ENCODE results near the gene HOXD8.

The HOXD8 gene

DNA sequence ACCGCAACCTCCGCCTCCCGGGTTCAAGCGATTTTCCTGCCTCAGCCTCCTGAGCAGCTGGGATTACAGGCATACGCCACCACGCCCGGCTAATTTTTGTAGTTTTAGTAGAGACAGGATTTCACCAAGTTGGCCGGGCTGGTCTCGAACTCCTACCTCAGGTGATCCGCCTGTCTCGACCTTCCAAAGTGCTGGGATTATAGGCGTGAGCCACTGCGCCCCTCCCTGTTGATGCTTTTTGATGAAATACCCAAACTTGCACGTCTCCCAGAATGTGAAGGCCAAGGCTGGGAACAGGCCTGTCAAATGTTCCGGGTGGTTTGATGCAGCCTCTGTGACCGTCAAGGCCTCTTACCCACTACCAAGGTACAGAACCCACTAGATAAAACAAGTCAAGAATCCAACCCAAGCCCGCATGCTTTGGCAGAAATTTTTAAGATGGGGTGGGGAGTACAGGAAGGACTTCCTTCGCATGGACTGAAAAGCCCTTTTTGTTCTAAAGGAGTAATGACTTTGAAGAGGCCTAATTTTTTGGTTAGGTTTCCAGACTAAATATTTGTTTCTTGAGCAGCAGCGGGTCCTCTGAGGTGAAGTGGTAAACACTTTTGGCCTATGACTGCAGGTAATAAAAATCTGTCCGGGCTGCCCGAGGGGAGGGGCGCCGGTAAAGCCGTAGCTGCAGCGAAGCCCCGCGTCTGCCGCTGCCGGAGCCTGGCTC, 42.0 kb upstream of the HOXD8 start:
- H3K36me3 ChIP-seq (ENCODE audit: insufficient read depth, low read length), result no peaks in the 10 kb centered on the region
- no peaks in the 10 kb centered on the region for H3K9me3 ChIP-seq (ENCODE audit: control insufficient read depth, insufficient read depth, low read length)
- H3K9ac ChIP-seq (ENCODE audit: low read depth, low read length), result peak overlapping the region; percentile 43; the same call in 1 of the 2 replicates
- no peaks in the 10 kb centered on the region for H3K4me1 ChIP-seq (ENCODE audit: insufficient read depth, low read length)

- Histone ChIP-seq H3K9me3 (ENCODE audit: control insufficient read depth, insufficient read depth, low read length) (0 out of 2 replicates have a peak, but pooled peaks cover under 1% of the 10 kb centered on the region), H3K9ac (ENCODE audit: low read depth, low read length) (peak overlapping the region; percentile 43; the same call in 1 of the 2 replicates), H3K36me3 (ENCODE audit: insufficient read depth, low read length) (no peaks in the 10 kb centered on the region), H3K4me1 (ENCODE audit: insufficient read depth, low read length) (no peaks in the 10 kb centered on the region)
These were observed 41.2 kb upstream of the HOXD8 start for GRCh38 chr2:176088048-176088936.

DNA sequence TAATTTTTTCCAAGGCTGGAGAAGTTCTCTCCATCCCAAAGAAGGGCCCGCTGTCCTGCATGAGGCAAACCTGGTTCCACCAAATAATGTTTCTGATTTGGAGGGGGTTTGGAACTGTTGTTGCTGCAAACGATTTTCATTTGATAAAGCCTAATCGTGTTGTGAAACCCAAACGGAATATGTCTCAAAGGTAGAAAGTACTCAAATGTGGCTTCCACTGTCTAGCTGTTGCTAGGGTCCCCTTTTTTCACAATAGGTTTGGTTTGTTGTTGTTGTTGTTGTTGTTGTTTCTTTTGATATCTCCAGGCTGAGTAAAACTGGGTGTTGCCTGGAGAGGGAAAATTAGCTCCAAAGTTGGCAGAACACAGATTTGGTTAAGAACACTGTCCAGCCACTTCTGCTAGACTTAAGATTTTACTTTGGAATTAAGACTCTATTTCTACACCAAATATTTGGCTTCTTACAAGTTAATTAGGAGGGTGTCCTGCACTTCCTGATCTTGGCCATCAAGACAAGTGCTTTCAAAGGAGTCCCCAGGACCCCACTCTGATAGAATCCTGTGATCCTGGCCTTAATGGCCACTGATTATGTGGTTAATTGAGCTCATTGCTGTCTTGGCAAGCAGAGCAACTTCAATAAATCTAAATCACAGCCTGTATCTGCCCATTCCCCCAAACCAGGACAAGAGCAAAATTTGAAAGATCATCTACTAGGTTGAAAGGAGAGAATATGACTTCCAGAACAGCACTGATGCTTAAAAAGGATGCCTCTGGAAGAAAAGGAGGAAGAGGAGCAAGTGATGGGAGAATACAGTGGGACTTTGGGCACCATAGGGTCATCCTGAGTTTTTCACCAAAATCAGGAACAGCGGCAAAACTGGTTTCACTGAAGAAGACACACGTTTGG, 40.3 kb upstream of the HOXD8 start:
- Histone ChIP-seq H3K4me1 (ENCODE audit: insufficient read depth, low read length) (no peaks in the 10 kb centered on the region), H3K36me3 (ENCODE audit: insufficient read depth, low read length) (no peaks in the 10 kb centered on the region), H3K9me3 (ENCODE audit: control insufficient read depth, insufficient read depth, low read length) (0 out of 2 replicates have a peak, but pooled peaks cover 4% of the 10 kb centered on the region), H3K9ac (ENCODE audit: low read depth, low read length) (no peak overlapping the region)

- H3K9me3 ChIP-seq (ENCODE audit: control insufficient read depth, insufficient read depth, low read length), result 0 out of 2 replicates have a peak, but pooled peaks cover 4% of the 10 kb centered on the region
- H3K4me1 ChIP-seq (ENCODE audit: insufficient read depth, low read length), result no peaks in the 10 kb centered on the region
- no peaks in the 10 kb centered on the region for H3K36me3 ChIP-seq (ENCODE audit: insufficient read depth, low read length)
- no peak overlapping the region for H3K9ac ChIP-seq (ENCODE audit: low read depth, low read length)
These were observed 39.6 kb upstream of the HOXD8 start for GRCh38 chr2:176089843-176090395.

DNA sequence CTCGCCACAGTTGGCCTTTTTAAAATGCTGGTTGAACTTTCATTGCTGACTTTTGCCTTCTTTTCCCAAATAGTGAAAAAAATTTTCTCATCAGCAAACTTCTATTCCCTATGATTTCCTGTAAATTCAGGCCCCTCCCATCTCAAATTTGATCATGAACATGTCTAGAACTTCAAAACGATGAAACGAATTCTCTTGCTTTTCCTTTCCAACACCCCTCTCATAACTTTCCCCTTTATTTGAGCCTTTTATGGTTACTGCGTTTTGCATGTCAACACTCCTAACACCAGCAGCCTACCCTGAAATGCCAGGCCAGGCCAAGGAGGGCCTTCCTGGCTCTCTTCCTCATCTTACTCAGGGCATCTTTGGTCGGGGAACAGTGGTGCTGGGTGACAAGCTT, 38.6 kb upstream of the HOXD8 start:
- Histone ChIP-seq H3K9ac (ENCODE audit: low read depth, low read length) (no peak overlapping the region), H3K4me1 (ENCODE audit: insufficient read depth, low read length) (no peaks in the 10 kb centered on the region), H3K9me3 (ENCODE audit: control insufficient read depth, insufficient read depth, low read length) (0 out of 2 replicates have a peak, but pooled peaks cover 4% of the 10 kb centered on the region), H3K36me3 (ENCODE audit: insufficient read depth, low read length) (no peaks in the 10 kb centered on the region)

DNA sequence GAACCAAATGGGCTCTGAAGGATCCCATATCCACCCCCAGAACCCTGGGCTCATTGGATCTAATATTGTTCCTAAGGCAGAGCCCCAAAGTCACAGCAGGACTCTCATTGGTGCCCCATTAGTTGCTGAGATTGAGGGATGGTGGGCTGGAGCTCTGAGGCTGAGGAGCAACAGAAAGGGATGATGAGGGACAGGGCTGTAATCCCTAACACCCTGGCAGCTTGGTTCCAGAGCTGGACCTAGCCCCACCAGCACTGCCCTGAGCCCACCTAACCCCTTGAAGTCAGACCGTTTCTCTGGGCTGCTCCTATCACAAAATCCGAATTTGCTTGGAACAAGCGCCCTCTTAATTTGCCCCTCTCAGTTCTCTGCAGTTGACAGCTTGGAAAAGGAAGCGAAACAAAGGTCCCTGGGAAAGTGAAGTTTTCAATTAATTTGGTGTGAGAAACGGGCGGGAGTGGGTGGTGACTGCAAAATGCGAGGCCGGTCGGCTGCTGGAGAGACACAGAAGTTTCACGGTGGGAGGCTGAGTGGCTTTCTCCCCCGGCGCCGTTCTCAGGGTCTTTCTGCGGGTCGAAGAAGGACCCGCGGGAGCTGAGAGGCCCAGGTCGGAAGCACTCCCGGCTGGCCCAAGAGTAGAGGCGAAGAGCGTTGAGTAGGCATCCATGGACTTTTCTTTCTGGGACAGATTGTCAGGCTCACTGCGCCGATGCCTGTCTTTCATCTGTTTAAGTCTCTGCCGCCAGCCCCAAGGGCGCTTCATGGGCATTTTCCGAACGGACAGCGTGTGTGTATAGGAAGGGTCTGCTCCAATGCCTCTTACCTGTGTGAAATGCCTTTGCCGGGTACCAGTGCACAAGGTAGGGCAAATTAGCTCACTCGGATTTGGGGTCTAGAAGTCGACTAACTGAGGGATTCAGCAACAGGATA, 37.9 kb upstream of the HOXD8 start:
- Histone ChIP-seq H3K4me1 (ENCODE audit: insufficient read depth, low read length) (peaks cover 5% of the 10 kb centered on the region; the same call in 1 of the 2 replicates), H3K9me3 (ENCODE audit: control insufficient read depth, insufficient read depth, low read length) (0 out of 2 replicates have a peak, but pooled peaks cover 4% of the 10 kb centered on the region)

GRCh38 chr2:176092270-176093144, 37.0 kb upstream of the HOXD8 start, which contains the start of gene HOXD13:
HOXD13 (plus strand) TSS chr2:176092721; CDS start chr2:176092891, 170 bp downstream.
- no peaks in the 10 kb centered on the region for H3K36me3 ChIP-seq (ENCODE audit: insufficient read depth, low read length)
- H3K9me3 ChIP-seq (ENCODE audit: control insufficient read depth, insufficient read depth, low read length), result 0 out of 2 replicates have a peak, but pooled peaks cover 4% of the 10 kb centered on the region
- peak within 1 kb of the TSS; percentile 41; the same call in 1 of the 2 replicates for H3K9ac ChIP-seq (ENCODE audit: low read depth, low read length)
- peaks cover 5% of the 10 kb centered on the region; the same call in 1 of the 2 replicates for H3K4me1 ChIP-seq (ENCODE audit: insufficient read depth, low read length)

More for the DNA sequence above, 37.9 kb upstream of the HOXD8 start:
- no peaks in the 10 kb centered on the region for H3K36me3 ChIP-seq (ENCODE audit: insufficient read depth, low read length)
- H3K9ac ChIP-seq (ENCODE audit: low read depth, low read length), result no peak overlapping the region

DNA sequence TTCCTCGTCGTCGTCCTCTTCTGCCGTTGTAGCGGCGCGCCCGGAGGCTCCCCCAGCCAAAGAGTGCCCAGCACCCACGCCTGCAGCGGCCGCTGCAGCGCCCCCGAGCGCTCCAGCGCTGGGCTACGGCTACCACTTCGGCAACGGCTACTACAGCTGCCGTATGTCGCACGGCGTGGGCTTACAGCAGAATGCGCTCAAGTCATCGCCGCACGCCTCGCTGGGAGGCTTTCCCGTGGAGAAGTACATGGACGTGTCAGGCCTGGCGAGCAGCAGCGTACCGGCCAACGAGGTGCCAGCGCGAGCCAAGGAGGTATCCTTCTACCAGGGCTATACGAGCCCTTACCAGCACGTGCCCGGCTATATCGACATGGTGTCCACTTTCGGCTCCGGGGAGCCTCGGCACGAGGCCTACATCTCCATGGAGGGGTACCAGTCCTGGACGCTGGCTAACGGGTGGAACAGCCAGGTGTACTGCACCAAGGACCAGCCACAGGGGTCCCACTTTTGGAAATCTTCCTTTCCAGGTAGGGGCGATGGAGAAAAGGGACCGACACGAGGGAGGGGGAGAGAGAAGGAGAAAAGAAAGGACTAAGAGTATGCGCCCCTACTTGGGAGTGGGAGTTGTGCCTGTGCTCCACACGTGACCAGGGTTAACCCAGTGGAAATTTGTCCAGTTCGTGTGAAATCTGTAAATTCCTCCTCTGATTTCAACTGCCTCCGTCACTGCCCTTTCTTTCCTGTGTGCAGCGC, 36.2 kb upstream of the HOXD8 start:
- Histone ChIP-seq H3K9ac (ENCODE audit: low read depth, low read length) (peak overlapping the region; percentile 36; the same call in 1 of the 2 replicates), H3K36me3 (ENCODE audit: insufficient read depth, low read length) (no peaks in the 10 kb centered on the region), H3K9me3 (ENCODE audit: control insufficient read depth, insufficient read depth, low read length) (0 out of 2 replicates have a peak, but pooled peaks cover 4% of the 10 kb centered on the region), H3K4me1 (ENCODE audit: insufficient read depth, low read length) (peaks cover 9% of the 10 kb centered on the region)

DNA sequence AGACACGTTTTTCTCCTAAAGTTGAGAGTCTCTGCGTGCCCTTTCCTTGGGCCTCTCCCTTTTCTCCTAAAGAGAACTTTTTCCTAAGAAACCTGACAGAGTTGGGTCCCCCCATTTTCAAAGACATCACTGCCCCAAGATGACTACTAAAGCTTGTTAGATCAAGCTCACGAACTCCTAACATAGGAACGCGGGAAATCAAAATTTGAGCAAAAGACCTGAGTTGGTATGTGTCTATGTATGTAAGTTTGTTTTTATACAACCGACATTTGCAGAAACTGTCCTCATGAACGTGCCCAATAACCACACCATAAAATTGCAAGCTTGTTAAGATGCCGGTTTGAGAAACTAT, 35.6 kb upstream of the HOXD8 start:
- Histone ChIP-seq H3K9me3 (ENCODE audit: control insufficient read depth, insufficient read depth, low read length) (0 out of 2 replicates have a peak, but pooled peaks cover 4% of the 10 kb centered on the region), H3K9ac (ENCODE audit: low read depth, low read length) (no peak overlapping the region)

DNA sequence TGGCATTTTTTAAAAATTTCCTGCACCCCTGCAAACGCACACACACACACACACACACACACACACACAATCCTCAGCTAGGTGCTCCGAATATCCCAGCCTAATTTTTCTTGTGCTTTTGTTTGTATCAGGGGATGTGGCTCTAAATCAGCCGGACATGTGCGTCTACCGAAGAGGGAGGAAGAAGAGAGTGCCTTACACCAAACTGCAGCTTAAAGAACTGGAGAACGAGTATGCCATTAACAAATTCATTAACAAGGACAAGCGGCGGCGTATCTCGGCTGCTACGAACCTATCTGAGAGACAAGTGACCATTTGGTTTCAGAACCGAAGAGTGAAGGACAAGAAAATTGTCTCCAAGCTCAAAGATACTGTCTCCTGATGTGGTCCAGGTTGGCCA, 35.2 kb upstream of the HOXD8 start:
- Histone ChIP-seq H3K9me3 (ENCODE audit: control insufficient read depth, insufficient read depth, low read length) (0 out of 2 replicates have a peak, but pooled peaks cover 4% of the 10 kb centered on the region), H3K36me3 (ENCODE audit: insufficient read depth, low read length) (no peaks in the 10 kb centered on the region), H3K9ac (ENCODE audit: low read depth, low read length) (no peak overlapping the region), H3K4me1 (ENCODE audit: insufficient read depth, low read length) (peaks cover 9% of the 10 kb centered on the region)

More for the DNA sequence above, 35.6 kb upstream of the HOXD8 start:
- Histone ChIP-seq H3K36me3 (ENCODE audit: insufficient read depth, low read length) (no peaks in the 10 kb centered on the region), H3K4me1 (ENCODE audit: insufficient read depth, low read length) (peaks cover 9% of the 10 kb centered on the region)

- H3K36me3 ChIP-seq (ENCODE audit: insufficient read depth, low read length), result no peaks in the 10 kb centered on the region
- H3K9ac ChIP-seq (ENCODE audit: low read depth, low read length), result no peak overlapping the region
- peaks cover 9% of the 10 kb centered on the region for H3K4me1 ChIP-seq (ENCODE audit: insufficient read depth, low read length)
- H3K9me3 ChIP-seq (ENCODE audit: control insufficient read depth, insufficient read depth, low read length), result 0 out of 2 replicates have a peak, but pooled peaks cover 4% of the 10 kb centered on the region
These were observed 34.1 kb upstream of the HOXD8 start for GRCh38 chr2:176095421-176095820.
